Ectodermal cell (in vitro differentiated cells): ENCODE measurements around the gene ZFAND2B.
"Not testable (repeated sequence)": the region's sequence is repeated elsewhere in the genome, so short reads cannot be mapped to it uniquely, and the experiment has no call there.

Experiments used
- H3K27ac ChIP-seq: 2 replicates; pipeline ENCODE4 v1.7.0; 2013; ENCODE audit warnings: mild to moderate bottlenecking, low read depth, low read length; ENCODE audit not compliant: insufficient read depth, poor library complexity, severe bottlenecking
- H3K27me3 ChIP-seq: 2 replicates; pipeline ENCODE4 v1.7.0; 2013; ENCODE audit warnings: mild to moderate bottlenecking, low read length; ENCODE audit not compliant: insufficient read depth, control insufficient read depth, poor library complexity, severe bottlenecking
- H3K36me3 ChIP-seq: one replicate; pipeline ENCODE4 v1.7.0; 2013; ENCODE audit warnings: low read length; ENCODE audit not compliant: control insufficient read depth, insufficient read depth
- H3K4me1 ChIP-seq: one replicate; pipeline ENCODE4 v1.7.0; 2013; ENCODE audit warnings: low read length; ENCODE audit not compliant: control insufficient read depth, insufficient read depth
- H3K4me3 ChIP-seq: 2 replicates; pipeline ENCODE4 v1.7.0; 2013; ENCODE audit warnings: low read depth, low read length, control low read depth; ENCODE audit not compliant: insufficient read depth
- H3K9me3 ChIP-seq: 2 replicates; pipeline ENCODE4 v1.7.0; 2013; ENCODE audit warnings: mild to moderate bottlenecking, low read length, moderate library complexity; ENCODE audit not compliant: control insufficient read depth
- WGBS, 2 experiments: methylation state at CpG; one replicate each; pipeline ENCODE4 v1.1.7; 2013; ENCODE audit warnings: missing lambda C conversion rate in 2 of 2; 5-methylcytosine and 5-hydroxymethylcytosine counted together

Gene ZFAND2B

DNA sequence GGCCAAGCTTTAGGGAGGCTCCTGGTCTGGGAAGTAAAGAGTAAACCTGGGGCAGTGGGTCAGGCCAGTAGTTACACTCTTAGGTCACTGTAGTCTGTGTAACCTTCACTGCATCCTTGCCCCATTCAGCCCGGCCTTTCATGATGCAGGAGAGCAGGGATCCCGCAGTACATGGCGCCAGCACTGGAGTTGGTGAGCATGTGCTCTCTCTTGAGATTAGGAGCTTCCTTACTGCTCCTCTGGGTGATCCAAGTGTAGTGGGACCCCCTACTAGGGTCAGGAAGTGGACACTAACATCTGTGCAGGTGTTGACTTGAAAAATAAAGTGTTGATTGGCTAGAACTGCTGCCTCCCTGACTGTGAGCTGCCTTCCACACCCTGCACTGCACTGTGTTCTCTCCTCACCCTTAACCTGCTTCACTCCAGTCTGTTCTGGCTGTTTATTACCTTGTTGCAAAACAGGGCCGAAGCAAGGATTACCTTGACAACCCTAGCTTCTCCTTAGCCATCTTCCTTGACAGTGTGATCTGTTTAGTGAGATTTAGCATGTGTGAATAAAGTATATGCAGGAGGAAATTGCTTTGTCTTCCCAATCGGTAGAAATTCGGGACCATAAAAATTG lies 23.3 kb upstream of the ZFAND2B start:
- no peaks in the 10 kb centered on the region for H3K9me3 ChIP-seq
- peaks cover 9% of the 10 kb centered on the region for H3K4me1 ChIP-seq
- 92 to 94% methylated on average over 6 of the region's 6 CpGs for WGBS, 2 experiments
- H3K36me3 ChIP-seq, result peaks cover 35% of the 10 kb centered on the region
- H3K4me3 ChIP-seq, result no peak overlapping the region
- H3K27ac ChIP-seq, result no peak overlapping the region
- H3K27me3 ChIP-seq, result no peaks in the 10 kb centered on the region

DNA sequence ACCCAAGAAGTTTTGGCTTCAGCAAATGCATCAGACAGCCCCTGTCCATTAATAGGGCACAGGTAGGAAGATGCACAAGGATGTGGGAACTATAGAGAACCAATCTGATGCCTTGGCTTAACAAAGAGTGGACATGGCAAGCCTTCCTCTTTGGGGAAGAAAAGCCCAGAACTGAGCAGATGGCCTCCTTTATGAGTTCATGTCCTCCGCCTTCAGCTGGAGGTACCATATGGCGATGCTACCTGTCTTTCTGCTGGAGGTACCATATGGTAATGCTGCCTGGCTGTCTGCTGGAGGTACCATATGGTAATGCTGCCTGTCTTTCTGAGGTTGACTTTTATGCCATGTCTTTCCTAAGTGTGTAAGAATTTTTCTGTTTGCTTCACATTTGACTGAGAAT lies 22.5 kb upstream of the ZFAND2B start:
- 96 to 98% methylated on average over 2 of the region's 2 CpGs for WGBS, 2 experiments
- Histone ChIP-seq H3K27me3 (no peaks in the 10 kb centered on the region), H3K9me3 (no peaks in the 10 kb centered on the region), H3K4me1 (peaks cover 3% of the 10 kb centered on the region), H3K4me3 (no peak overlapping the region), H3K36me3 (peaks cover 35% of the 10 kb centered on the region), H3K27ac (no peak overlapping the region)

DNA sequence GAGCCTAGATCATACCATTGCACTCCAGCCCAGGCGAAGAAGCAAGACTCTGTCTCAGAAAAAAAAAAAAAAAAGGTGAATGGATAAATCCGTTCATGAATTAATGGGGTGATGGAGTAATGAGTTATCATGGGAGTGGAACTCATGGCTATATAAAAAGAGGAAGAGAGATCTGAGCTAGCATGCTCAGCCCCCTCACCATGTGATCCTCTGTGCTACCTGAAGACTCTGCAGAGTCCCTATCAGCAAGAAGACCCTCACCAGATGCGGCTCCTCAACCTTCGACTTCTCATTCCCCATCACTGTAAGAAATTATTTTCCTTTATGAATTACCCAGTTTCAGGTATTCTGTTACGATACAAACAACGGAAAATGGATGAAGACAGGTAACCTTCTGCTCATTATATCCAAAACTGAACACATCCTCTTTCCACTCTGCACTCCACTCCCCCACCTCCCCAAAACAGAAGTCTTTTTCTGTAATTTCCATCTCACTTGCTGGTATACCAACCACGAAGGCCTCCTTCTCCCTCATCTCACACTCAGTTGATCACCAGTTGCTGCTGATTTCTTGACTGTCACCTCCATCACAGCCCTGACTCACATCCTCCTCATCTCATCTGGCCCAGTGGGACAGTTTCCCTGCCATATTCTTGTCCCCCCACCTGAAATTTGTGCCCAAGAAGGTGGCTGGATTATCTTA lies 19.7 kb upstream of the ZFAND2B start:
- 88 to 92% methylated on average over 7 of the region's 7 CpGs for WGBS, 2 experiments
- no peaks in the 10 kb centered on the region for H3K9me3 ChIP-seq
- no peak overlapping the region for H3K4me3 ChIP-seq
- H3K4me1 ChIP-seq, result no peaks in the 10 kb centered on the region
- H3K36me3 ChIP-seq, result peaks cover 11% of the 10 kb centered on the region
- H3K27ac ChIP-seq, result no peak overlapping the region
- no peaks in the 10 kb centered on the region for H3K27me3 ChIP-seq

DNA sequence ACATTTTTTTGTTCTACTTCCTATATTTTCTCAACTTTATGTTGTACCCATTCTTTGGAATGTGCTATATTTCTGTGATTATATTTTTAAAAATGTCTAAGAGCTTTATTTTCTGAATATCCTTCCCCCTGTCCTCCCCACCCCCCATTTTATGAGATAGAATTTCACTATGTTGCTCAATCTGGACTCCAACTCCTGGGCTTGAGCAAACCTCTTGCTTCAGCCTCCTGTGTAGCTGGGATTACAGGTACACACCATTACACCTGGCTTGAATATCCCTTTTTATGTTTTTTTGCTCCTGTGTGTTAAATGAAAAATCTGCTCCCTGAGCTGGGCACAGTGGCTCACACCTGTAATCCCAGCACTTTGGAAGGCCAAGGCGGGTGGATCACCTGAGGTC lies 9.2 kb upstream of the ZFAND2B start:
- no peaks in the 10 kb centered on the region for H3K36me3 ChIP-seq
- no peak overlapping the region for H3K4me3 ChIP-seq
- H3K9me3 ChIP-seq, result no peaks in the 10 kb centered on the region
- no peaks in the 10 kb centered on the region for H3K27me3 ChIP-seq
- H3K4me1 ChIP-seq, result no peaks in the 10 kb centered on the region
- WGBS, 2 experiments, result 88 to 100% methylated on average over 1 of the region's 1 CpG
- H3K27ac ChIP-seq, result no peak overlapping the region

DNA sequence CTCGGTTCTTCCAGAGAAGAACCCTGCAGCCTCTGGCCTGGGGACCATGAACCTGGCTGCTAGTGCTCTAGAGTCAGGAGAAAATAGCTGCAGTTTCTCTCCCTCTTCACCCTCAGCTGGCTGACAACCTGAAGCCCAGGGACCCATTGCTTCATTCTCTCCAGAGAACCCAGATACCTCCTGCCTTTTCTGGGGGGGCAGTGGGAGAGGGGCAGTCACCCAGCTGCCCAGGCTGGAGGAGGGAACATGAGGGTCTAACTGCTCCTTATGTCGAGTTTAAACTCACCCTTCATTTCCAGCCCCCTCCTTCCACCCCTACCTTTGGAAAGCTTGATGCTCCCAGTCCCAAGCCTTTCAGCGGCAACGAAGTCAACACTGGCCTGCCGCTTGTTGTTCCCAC lies 7.6 kb upstream of the ZFAND2B start:
- no peaks in the 10 kb centered on the region for H3K36me3 ChIP-seq
- H3K4me1 ChIP-seq, result no peaks in the 10 kb centered on the region
- no peaks in the 10 kb centered on the region for H3K27me3 ChIP-seq
- H3K4me3 ChIP-seq, result no peak overlapping the region
- H3K27ac ChIP-seq, result no peak overlapping the region
- H3K9me3 ChIP-seq, result no peaks in the 10 kb centered on the region
- WGBS, 2 experiments, result 78 to 82% methylated on average over 5 of the region's 5 CpGs

DNA sequence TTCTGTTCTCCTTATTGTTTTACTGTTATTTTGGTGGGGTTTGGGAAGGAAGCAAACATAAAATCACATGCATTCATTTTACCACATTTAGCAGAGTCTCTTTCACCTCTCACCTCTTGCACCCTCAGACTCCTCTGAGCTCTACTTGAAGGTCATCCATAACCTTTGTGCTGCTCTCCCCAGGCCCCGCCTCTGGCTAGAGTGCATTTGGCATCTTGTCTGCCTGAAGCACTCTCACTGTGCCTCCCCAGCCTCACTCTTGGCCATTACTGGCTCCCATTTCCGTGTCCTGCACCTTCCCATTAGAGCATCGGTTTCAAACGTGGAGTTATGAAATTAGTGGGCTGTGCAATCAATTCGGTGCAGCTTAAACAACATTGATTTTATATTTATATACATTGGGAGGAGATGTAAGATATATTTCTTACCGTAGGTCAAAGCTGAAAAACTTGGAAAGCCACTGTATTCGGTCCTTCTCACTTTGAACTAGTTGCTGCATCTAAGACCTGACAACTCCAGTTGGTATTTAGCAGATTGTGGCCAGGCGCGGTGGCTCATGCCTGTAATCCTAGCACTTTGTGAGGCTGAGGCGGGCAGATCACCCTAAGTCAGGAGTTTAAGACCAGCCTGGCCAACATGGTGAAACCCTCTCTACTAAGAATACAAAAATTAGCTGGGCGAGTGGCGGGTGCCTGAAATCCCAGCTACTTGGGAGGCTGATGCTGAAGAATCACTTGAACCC lies 6.9 kb upstream of the ZFAND2B start:
- Histone ChIP-seq H3K4me3 (no peak overlapping the region), H3K9me3 (no peaks in the 10 kb centered on the region)
- 88 to 89% methylated on average over 10 to 12 of the region's 12 CpGs for WGBS, 2 experiments

DNA sequence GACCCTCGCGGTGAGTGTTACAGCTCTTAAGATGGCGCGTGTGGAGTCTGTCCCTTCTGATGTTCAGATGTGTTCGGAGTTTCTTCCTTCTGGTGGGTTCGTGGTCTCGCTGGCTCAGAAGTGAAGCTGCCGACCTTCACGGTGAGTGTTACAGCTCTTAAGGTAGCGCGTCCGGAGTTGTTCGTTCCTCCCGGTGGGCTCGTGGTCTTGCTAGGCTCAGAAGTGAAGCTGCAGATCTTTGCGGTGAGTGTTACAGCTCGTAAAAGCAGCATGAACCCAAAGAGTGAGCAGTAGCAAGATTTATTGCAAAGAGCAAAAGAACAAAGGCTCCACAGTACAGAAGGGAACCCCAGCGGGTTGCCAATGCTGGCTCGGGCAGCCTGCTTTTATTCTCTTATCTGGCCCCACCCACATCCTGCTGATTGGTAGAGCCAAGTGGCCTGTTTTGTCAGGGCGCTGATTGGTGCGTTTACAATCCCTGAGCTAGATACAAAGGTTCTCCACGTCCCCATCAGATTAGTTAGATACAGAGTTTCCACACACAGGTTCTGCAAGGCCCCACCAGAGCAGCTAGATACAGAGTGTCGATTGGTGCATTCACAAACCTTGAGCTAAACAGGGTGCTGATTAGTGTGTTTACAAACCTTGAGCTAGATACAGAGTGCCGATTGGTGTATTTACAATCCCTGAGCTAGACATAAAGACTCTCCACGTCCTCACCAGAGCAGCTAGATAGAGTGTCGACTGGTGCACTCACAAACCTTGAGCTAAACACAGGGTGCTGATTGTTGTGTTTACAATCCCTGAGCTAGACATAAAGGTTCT lies 5.9 kb upstream of the ZFAND2B start:
- 90% methylated on average over 24 to 26 of the region's 26 CpGs for WGBS, 2 experiments

More for the DNA sequence above, 6.9 kb upstream of the ZFAND2B start:
- Histone ChIP-seq H3K36me3 (no peaks in the 10 kb centered on the region), H3K4me1 (no peaks in the 10 kb centered on the region), H3K27ac (no peak overlapping the region), H3K27me3 (no peaks in the 10 kb centered on the region)

DNA sequence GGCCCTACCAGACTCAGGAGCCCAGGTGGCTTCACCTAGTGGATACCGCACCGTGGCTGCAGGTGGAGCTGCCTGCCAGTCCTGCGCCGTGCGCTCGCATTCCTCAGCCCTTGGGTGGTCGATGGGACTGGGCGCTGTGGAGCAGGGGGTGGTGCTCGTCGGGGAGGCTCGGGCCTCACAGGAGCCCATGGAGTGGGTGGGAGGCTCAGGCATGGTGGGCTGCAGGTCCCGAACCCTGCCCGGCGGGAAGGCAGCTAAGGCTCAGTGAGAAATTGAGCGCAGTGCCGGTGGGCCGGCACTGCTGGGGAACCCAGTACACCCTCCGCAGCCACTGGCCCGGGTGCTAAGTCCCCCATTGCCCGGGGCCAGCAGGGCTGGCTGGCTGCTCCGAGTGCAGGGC lies 5.3 kb upstream of the ZFAND2B start:
- WGBS, 2 experiments, result 91% methylated on average over 20 to 21 of the region's 21 CpGs
- not testable (repeated sequence) for H3K9me3 ChIP-seq, H3K36me3 ChIP-seq, H3K27me3 ChIP-seq, H3K27ac ChIP-seq, H3K4me1 ChIP-seq, H3K4me3 ChIP-seq

More for the DNA sequence above, 5.9 kb upstream of the ZFAND2B start:
- not testable (repeated sequence) for H3K4me1 ChIP-seq, H3K4me3 ChIP-seq, H3K27me3 ChIP-seq, H3K9me3 ChIP-seq, H3K27ac ChIP-seq, H3K36me3 ChIP-seq

DNA sequence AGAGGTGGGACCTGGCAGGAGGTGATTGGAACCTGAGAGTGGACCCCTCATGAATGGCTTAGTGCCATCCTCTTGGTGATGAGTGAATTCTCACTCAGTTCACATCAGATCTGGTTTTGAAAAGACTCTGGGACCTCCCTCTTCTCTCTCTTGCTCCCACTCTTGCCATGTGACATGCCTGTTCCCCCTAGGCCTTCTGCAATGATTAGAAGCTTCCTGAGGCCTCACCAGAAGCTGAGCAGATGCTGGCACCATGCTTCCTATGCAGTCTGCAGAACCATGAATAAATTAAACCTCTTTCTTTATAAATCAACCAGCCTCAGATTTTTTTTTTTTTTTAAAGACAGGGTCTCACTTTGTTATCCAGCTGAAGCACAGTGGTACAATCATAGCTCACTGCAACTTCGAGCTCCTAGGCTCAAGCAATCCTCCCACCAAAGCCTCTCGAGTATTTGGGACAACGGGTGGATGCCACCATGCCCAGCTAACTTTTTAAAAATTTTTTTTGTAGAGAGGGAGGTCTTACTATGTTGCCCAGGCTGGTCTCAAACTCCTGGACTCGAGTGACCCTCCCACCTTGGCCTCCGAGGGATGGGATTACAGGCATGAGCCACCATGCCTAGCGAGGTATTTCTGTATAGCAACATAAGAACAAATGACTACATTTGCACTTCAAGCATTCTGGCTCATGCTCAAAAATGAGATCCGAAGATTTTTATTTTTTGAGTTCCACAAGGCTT lies 2.0 kb upstream of the ZFAND2B start:
- H3K9me3 ChIP-seq, result no peaks in the 10 kb centered on the region
- 92 to 93% methylated on average over 7 of the region's 7 CpGs for WGBS, 2 experiments

More for the DNA sequence above, 2.0 kb upstream of the ZFAND2B start:
- no peak overlapping the region for H3K4me3 ChIP-seq
- H3K36me3 ChIP-seq, result peaks cover 4% of the 10 kb centered on the region
- no peaks in the 10 kb centered on the region for H3K27me3 ChIP-seq
- no peaks in the 10 kb centered on the region for H3K4me1 ChIP-seq
- no peak overlapping the region for H3K27ac ChIP-seq
